GM12892 (cell line): ENCODE measurements around the gene CMTM4.

Experiments
- DNase-seq: peaks from one replicate; pipeline ENCODE4 v3.0.0; 2011; ENCODE audit not compliant: insufficient read length
- FAIRE-seq: peaks from 2 replicates; lab custom pipeline; 2011; peaks lifted over from hg19 to GRCh38; lab: Jason Lieb, UNC
- POLR2A ChIP-seq: IDR thresholded peaks from 2 replicates; pipeline ENCODE4 v1.6.1; 2011; ENCODE audit warnings: low read depth, low read length, control low read depth
- POLR2AphosphoS5 ChIP-seq: IDR thresholded peaks from 2 replicates; pipeline ENCODE4 v1.6.1; 2011; ENCODE audit warnings: low read depth, low read length, control low read depth
- TAF1 ChIP-seq: IDR thresholded peaks from 2 replicates; pipeline ENCODE4 v1.6.1; 2011; ENCODE audit warnings: low read depth, mild to moderate bottlenecking, control low read depth, low read length, borderline replicate concordance

CMTM4 gene

GRCh38 chr16:66719246-66719645, 22.7 kb upstream of the CMTM4 start:
- TF ChIP-seq TAF1 (no peak), POLR2A (no peak), POLR2AphosphoS5 (no peak)
- DNase-seq = no peak
- FAIRE-seq = no peak

- no peak for TF ChIP-seq POLR2A
- no peak for TF ChIP-seq POLR2AphosphoS5
- TF ChIP-seq TAF1 = no peak
- FAIRE-seq = no peak
- DNase-seq = no peak
These were observed 21.2 kb upstream of the CMTM4 start for GRCh38 chr16:66717776-66718175.

GRCh38 chr16:66717112-66717675, 20.7 kb upstream of the CMTM4 start:
- DNase-seq (no peak), FAIRE-seq (peak; percentile 68)
- no peak for TF ChIP-seq TAF1
- TF ChIP-seq POLR2AphosphoS5 = peak; percentile 21; the same call in 1 of the 2 replicates
- TF ChIP-seq POLR2A = no peak

GRCh38 chr16:66714654-66715307, 18.2 kb upstream of the CMTM4 start:
- DNase-seq (no peak), FAIRE-seq (no peak)
- TF ChIP-seq POLR2AphosphoS5 = no peak
- no peak for TF ChIP-seq POLR2A
- TF ChIP-seq TAF1 = no peak

GRCh38 chr16:66714062-66714461, 17.5 kb upstream of the CMTM4 start:
- no peak for TF ChIP-seq POLR2AphosphoS5
- no peak for TF ChIP-seq POLR2A
- TF ChIP-seq TAF1 = no peak
- no peak for FAIRE-seq
- no peak for DNase-seq

GRCh38 chr16:66713076-66713475, 16.5 kb upstream of the CMTM4 start:
- DNase-seq = no peak
- FAIRE-seq = no peak

GRCh38 chr16:66712512-66712911, 16.0 kb upstream of the CMTM4 start:
- FAIRE-seq (no peak), DNase-seq (no peak)
- TF ChIP-seq TAF1 = no peak
- no peak for TF ChIP-seq POLR2AphosphoS5
- TF ChIP-seq POLR2A = no peak

More at GRCh38 chr16:66713076-66713475, 16.5 kb upstream of the CMTM4 start:
- TF ChIP-seq POLR2A = no peak

- TF ChIP-seq POLR2A (no peak), POLR2AphosphoS5 (no peak), TAF1 (no peak)
- DNase-seq = no peak
- no peak for FAIRE-seq
These were observed 15.0 kb upstream of the CMTM4 start for GRCh38 chr16:66711581-66711980.

- no peak for DNase-seq
- no peak for FAIRE-seq
- TF ChIP-seq POLR2AphosphoS5 (no peak), TAF1 (no peak), POLR2A (no peak)
These were observed 9.9 kb upstream of the CMTM4 start for GRCh38 chr16:66706506-66706880.

GRCh38 chr16:66705790-66706505, 9.4 kb upstream of the CMTM4 start:
- DNase-seq = no peak
- TF ChIP-seq POLR2AphosphoS5 (no peak), POLR2A (no peak), TAF1 (no peak)
- FAIRE-seq = no peak

GRCh38 chr16:66703406-66704215, 7.1 kb upstream of the CMTM4 start:
- no peak for DNase-seq
- TF ChIP-seq POLR2AphosphoS5 (no peak), POLR2A (no peak), TAF1 (no peak)
- no peak for FAIRE-seq
